GM12878 (cell line): ENCODE results near the gene SMARCAL1.

ENCODE experiments used
- CEBPB ChIP-seq, 2 experiments: fragments of 150-350 bp in 1 of 2; IDR thresholded peaks; 2 replicates each; pipeline ENCODE4 v1.6.1; 2012 to 2014; ENCODE audit warnings: low read depth in 2 of 2, low read length in 2 of 2, borderline replicate concordance in 1 of 2, inconsistent platforms in 1 of 2
- CHD4 ChIP-seq: fragments of 200-600 bp; sonication (generic); IDR thresholded peaks from 2 replicates; pipeline ENCODE4 v1.6.1; 2016; ENCODE audit warnings: mild to moderate bottlenecking
- EGR1 ChIP-seq, 2 experiments: IDR thresholded peaks; 1 replicate in 1 of 2; 2 replicates in 1 of 2; pipeline ENCODE4 v1.6.1; 2011 to 2012; ENCODE audit warnings: low read depth in 2 of 2, low read length in 2 of 2, borderline replicate concordance in 1 of 2, mild to moderate bottlenecking in 1 of 2, moderate library complexity in 1 of 2
- EP300 ChIP-seq, 2 experiments: fragments of 150-350 bp in 1 of 2; IDR thresholded peaks; 2 replicates each; pipeline ENCODE4 v1.6.1; 2011 to 2012; ENCODE audit warnings: low read depth in 2 of 2, low read length in 2 of 2, borderline replicate concordance in 1 of 2, improper control_type of control experiment in 1 of 2, inconsistent platforms in 1 of 2; ENCODE audit not compliant: control insufficient read depth in 1 of 2
- EZH2 ChIP-seq: IDR thresholded peaks from 2 replicates; pipeline ENCODE4 v1.6.1; 2012; ENCODE audit warnings: low read depth, mild to moderate bottlenecking, control low read depth, inconsistent platforms, low read length, borderline replicate concordance; ENCODE audit not compliant: control insufficient read depth
- IKZF1 ChIP-seq: fragments of 450-650 bp; conservative IDR thresholded peaks from 2 replicates; pipeline ENCODE4 v1.6.1; 2017; ENCODE audit warnings: antibody characterized with exemption, mild to moderate bottlenecking
- KDM1A ChIP-seq: fragments of 200-600 bp; sonication (generic); IDR thresholded peaks from 2 replicates; pipeline ENCODE4 v1.6.1; 2016; ENCODE audit warnings: borderline replicate concordance
- SIN3A ChIP-seq: IDR thresholded peaks from 2 replicates; pipeline ENCODE4 v1.6.1; 2012; ENCODE audit warnings: low read depth, low read length, improper control_type of control experiment
- YY1 ChIP-seq: IDR thresholded peaks from 2 replicates; pipeline ENCODE4 v1.6.1; 2011; ENCODE audit warnings: low read depth, mild to moderate bottlenecking, low read length
- ZNF274 ChIP-seq: IDR thresholded peaks from one replicate; pipeline ENCODE4 v1.8.0; 2011; ENCODE audit not compliant: insufficient read length, insufficient read depth
- TF ChIP-seq, protein P1 (sequence below), 3 experiments: IDR thresholded peaks in 2 of 3; conservative IDR thresholded peaks in 1 of 3; 2 replicates each; pipeline ENCODE4 v1.5.1; 2011; ENCODE audit warnings: low read depth in 3 of 3, low read length in 3 of 3, mild to moderate bottlenecking in 3 of 3, control low read depth in 2 of 3, moderate library complexity in 2 of 3, inconsistent platforms in 1 of 3, mixed read lengths in 1 of 3; ENCODE audit not compliant: control insufficient read depth in 2 of 3, insufficient read depth in 1 of 3; ENCODE audit errors: extremely low read depth in 1 of 3
- TF ChIP-seq, protein P2 (sequence below): IDR thresholded peaks from 2 replicates; pipeline ENCODE4 v1.6.1; 2011; ENCODE audit warnings: borderline replicate concordance, low read depth, mild to moderate bottlenecking, moderate library complexity, low read length; ENCODE audit not compliant: insufficient read depth, poor library complexity, severe bottlenecking

DNA sequence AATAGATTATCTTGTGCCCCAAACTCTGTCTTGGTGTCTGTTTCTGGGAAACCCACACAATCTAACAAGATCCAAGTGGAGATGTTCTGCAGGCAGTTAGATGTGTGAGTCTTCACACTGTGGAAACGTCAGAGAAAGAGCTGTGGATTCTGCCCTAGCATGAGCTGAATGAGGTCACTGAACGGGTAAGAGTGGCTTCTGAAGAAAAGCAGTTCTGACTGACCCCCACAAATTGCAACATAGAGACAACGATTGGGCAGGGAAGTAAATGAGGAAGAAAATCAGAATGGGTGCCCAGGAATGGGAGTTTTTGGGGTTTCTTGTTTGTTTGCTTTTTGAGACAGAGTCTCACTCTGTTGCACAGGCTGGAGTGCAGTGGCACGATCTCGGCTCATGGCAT lies 73.5 kb downstream of the SMARCAL1 start:
- TF ChIP-seq SIN3A: no peak
- TF ChIP-seq, protein P1, sequence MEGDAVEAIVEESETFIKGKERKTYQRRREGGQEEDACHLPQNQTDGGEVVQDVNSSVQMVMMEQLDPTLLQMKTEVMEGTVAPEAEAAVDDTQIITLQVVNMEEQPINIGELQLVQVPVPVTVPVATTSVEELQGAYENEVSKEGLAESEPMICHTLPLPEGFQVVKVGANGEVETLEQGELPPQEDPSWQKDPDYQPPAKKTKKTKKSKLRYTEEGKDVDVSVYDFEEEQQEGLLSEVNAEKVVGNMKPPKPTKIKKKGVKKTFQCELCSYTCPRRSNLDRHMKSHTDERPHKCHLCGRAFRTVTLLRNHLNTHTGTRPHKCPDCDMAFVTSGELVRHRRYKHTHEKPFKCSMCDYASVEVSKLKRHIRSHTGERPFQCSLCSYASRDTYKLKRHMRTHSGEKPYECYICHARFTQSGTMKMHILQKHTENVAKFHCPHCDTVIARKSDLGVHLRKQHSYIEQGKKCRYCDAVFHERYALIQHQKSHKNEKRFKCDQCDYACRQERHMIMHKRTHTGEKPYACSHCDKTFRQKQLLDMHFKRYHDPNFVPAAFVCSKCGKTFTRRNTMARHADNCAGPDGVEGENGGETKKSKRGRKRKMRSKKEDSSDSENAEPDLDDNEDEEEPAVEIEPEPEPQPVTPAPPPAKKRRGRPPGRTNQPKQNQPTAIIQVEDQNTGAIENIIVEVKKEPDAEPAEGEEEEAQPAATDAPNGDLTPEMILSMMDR (IDR thresholded peaks at IDR 0.05 in 2 of 3, conservative IDR thresholded peaks at IDR 0.05 in 1 of 3; ENCODE audit: control insufficient read depth in 2 of 3, extremely low read depth in 1 of 3, insufficient read depth in 1 of 3, low read depth in 3 of 3, low read length in 3 of 3): no peak
- no peak for TF ChIP-seq CHD4
- no peak for TF ChIP-seq KDM1A
- TF ChIP-seq EP300 (IDR thresholded peaks at IDR 0.05; ENCODE audit: borderline replicate concordance in 1 of 2, control insufficient read depth in 1 of 2, low read depth in 2 of 2, low read length in 2 of 2): no peak
- TF ChIP-seq IKZF1: no peak
- no peak for TF ChIP-seq YY1
- no peak for TF ChIP-seq EGR1 (IDR thresholded peaks at IDR 0.05; ENCODE audit: borderline replicate concordance in 1 of 2, low read depth in 2 of 2, low read length in 2 of 2)
- TF ChIP-seq, protein P2, sequence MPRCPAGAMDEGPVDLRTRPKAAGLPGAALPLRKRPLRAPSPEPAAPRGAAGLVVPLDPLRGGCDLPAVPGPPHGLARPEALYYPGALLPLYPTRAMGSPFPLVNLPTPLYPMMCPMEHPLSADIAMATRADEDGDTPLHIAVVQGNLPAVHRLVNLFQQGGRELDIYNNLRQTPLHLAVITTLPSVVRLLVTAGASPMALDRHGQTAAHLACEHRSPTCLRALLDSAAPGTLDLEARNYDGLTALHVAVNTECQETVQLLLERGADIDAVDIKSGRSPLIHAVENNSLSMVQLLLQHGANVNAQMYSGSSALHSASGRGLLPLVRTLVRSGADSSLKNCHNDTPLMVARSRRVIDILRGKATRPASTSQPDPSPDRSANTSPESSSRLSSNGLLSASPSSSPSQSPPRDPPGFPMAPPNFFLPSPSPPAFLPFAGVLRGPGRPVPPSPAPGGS: no peak
- TF ChIP-seq CEBPB (IDR thresholded peaks at IDR 0.05; ENCODE audit: borderline replicate concordance in 1 of 2, low read depth in 2 of 2, low read length in 2 of 2): no peak
- TF ChIP-seq EZH2: no peak
- no peak for TF ChIP-seq ZNF274
